Activated CD8-positive, alpha-beta memory T cell treated with anti-CD3 and anti-CD28 coated beads, Interleukin-2, amount 50 U/mL, for 1 hour (primary cell): ENCODE data around the gene RNF217.

Experiments
- DNase-seq: peaks from one replicate; pipeline ENCODE4 v3.0.0-alpha.2; 2020; ENCODE audit errors: extremely low read depth

Gene RNF217

DNA sequence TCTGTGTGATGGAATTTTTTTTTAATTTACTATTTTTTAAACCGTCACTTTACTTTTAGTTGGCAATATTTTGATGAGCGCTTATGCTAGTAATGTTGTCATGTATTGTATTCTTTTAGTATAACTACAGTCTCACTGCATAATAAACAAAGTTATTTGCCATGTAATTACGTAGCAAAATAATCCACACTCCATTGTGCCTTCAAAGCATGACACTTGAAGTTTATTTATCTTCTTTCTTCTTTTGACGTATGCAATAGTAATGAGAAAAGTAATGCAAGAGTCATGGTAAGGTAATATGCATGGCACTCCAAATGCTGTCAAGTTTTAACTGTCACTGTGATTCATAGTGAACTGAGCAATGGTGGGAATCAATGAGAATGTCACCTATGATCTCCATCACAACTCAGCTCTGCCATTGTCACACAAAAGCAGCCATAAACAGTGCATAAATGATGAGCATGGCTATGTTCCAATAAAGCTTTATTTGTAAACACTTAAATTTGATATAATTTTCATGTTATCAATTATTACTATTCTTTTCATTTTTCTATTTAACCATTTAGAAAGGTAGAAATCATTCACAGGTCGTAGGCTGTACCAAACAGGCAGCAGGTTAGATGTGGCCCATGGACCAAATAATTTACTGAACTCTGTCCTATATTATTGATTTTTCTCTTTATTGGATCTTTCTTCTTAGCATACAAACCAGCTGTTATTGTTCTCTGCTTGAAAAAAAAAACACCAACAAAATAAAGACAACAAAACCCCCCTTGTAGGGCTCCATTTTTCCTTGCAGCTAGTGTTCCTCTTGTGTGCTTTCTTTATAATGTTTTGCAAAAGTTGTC is 27.1 kb downstream of the RNF217 start:
- DNase-seq, result no peak

DNA sequence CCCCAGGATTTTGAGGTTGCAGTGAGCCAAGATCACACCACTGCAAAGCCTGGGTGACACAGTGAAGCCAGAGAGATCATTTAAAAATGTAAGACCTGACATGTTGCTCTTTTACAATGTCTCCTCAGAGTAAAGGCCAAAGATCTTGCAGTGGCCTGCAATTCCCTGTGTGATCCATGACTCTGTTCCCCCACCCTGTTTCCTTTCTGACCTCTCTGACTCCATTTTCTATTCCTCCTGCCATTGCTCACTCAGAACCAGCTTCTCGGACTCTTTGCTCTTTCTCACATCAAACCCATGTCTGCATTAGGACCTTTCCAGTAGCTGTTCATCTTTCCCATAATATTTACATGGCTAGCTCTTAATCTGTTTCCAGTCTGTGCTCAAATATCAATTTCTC is 28.8 kb downstream of the RNF217 start:
- DNase-seq, result no peak

DNA sequence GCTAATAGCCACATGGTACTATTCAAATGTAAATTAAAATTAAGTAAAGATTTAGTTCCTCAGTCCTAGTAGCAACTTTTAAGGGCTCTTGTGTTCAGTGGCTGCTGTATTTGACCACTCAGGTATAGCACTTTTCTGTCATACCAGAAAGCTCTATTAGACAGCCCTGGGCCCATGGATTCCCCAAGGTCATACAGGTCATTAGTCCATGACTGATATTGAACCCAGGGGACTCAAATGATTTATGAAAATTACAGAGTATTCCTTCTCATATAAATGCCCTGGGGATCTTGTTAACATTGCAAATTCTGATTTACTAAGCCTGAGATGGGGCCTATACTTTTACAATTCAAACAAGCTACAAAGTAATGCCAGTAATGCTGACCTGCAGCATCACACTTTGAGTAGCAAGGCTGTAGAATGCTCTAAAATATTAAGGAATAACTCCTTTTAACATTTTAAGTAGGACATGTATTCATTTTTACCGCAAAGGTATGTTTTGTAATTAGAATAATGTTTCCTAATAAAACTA is 29.6 kb downstream of the RNF217 start:
- DNase-seq, result no peak

DNA sequence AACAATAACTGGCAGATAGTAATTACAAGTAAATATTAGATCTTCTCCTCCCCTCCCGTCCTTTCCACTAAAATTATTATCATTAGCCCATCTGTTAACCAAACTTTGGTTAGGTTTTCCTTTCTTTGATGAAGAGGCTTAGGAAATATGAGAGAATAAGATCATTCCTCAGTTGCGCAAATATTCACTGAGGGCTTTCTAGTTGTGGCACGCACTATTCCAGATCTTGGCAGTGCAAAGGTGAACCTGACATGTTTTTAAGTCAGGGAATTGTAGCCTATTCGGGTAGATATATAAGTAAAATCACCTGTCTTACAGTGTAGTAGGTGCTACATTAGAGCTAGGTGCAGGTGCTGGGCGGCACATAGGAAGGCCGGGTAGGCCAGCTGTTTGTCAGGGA is 31.1 kb downstream of the RNF217 start:
- no peak for DNase-seq

DNA sequence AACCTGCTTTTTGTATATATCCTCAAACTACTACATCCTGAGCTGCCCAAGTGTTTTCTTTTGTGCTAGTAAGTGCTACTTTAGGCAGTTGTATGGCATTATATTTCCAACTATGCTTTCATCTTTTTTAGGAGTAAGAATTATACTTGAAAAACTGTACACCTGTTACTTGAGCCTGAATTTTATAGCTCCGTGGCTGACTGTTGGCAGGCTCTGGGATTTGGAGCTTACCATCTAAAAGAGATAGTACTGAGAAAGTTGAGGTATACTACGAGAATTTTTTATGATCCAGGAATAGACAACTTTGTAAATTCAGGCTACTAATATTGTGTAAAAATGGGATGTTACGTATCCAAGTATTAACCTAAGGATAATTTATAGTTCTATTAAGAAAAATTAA is 32.4 kb downstream of the RNF217 start:
- DNase-seq, result no peak

DNA sequence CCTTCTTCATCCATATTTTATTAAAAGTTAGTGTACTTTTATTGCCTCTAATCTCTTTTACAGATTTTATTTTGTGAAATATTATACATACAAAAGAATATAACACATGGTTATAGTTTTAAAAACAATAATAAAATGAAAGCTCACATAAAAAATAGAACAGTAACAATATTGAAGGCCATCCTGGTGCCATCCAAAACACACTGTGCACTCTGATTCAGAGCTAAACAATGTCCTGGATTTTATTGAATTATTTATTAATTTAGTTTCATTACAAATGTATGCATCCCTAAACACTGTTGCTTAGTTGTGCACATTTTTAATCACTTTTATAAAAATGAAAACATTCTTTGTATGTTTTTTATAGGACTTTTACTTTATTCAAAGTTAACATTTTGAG is 32.9 kb downstream of the RNF217 start:
- DNase-seq, result no peak

DNA sequence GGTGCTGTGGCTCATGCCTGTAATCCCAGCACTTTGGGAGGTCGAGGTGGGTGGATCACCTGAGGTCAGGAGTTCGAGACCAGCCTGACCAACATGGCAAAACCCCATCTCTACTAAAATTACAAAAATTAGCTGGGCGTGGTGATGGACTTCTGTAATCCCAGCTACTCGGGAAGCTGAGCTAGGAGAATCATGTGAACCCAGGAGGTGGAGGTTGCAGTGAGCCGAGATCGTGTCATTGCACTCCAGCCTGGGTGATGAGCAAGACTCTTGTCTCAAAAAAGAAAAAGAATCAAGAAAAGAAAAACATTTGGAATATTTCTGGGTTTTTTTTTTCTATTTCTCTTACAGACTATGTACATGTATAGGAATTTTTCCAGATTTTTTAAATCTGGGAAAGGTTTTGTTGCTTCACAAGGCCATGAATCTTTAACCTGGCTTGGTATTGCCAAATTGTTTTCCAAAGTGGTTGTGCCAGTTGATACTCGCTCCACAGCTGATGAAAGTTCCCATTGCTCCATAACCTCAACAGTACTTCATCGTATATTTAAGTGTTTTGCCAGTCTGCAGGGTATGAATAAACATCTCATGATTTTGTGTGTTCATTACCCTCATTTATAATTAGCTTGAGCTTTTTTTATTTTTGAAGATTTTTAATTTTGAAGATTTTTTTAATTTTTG is 33.5 kb downstream of the RNF217 start:
- DNase-seq, result no peak

DNA sequence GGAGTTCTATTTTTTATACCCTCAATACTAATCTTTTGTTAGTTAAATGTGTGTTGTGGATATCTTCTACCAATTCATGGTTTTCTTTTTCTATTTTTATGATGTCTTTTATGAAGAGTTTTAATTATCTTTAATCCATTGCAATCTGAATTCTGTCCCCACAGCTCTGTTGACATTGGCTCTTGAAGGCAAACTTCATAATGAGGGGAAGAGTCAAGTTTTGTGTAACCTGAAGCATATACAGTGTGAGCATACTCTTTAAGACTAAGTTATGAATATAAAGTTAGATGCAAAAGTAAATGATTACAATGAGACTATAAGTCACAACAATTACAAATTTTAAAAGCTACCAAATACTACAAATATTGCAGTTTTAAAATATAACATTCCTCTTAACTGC is 34.2 kb downstream of the RNF217 start:
- DNase-seq, result no peak

DNA sequence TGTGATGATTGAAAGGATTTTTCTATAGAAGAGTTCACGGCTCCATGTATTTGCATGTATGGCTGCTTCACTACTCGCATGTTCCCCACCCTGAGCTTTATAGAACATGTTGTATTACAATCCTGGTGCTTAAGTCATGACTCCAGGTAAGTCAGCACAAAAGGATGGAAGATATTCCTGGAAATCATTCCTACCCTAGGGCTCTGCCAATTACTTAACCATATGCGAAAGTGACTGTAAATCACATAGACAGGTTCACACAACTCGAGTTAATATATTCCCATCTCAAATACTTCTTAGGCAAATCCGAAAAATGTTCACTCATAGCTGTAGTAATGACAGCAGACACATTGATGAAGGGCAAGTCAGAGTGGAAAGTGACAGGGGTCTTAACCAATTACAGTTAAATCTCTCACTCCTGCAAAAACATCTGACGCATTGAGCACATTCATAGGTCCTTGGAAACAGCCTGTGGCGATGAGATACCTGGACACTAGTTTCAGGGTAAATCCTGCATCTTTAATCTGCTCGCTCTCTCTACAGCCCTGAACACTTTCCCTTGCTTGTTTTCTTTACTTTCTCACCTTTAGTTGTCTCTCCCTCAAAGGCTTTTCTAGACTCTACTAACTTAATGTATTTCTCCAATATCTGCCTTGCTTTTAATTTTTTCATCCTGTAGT is 35.1 kb downstream of the RNF217 start:
- DNase-seq, result no peak

DNA sequence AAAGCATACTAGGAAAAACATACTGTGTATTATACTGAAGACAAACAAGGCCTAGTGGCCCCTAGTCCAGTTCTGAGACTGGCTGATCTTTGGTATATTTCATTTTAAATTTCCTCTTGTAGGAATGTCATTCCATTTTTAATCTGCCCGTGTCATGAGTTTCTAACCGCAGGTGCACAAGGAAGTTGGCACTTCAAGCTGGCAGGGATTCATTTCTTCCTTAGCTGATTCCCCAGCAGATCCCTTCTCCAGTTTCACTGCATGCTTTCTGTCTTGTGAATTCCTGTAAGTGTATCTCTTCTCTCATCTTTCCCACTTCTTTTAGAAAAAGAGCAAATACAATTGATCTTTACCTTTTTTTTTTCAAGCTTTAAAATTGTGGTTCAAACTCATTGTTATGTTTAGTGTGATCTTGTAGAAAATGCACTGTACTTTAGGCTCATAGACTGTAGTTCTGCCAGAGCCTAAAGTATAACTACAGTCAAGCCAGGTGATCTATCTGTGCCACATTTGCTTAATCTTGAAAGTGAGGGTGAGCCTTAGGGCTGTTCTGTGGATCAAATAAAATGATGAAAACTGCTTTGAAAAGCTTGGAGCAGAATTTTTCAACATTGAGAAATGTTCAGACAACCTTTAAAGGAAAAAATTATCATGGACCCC is 37.0 kb downstream of the RNF217 start:
- no peak for DNase-seq

DNA sequence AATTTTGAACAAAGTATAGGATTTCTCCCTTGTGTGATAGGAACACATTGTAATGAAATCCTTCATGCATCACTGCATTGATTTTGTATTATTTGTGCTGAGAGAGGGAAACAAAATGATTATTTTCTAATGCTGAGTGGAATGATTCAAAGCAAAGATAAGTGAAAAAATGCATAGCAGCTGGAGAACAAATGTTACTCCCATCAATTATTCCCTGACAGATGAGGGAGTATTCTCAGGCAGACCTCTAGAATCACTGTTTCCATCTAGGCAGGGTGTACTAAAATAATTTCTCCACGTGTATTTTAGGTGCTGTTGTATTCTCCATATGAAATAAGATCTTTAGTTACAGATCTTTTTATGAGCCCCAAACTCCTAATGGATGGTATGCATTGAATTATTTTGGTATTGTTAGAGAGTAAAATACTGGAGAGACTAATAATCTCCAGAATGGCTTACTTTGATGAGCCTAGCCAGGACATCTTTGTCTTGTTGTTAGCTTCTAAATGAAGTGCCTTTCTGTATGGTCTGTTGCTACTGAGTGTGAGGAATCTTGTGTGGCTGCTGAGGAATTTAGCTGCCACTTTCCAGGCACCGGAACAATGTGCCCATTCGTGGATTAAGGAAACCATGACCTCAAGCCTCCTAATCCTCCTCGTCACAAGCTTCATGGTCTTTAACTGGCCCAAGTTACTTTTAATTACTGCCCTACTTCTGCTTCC is 39.6 kb downstream of the RNF217 start:
- no peak for DNase-seq

DNA sequence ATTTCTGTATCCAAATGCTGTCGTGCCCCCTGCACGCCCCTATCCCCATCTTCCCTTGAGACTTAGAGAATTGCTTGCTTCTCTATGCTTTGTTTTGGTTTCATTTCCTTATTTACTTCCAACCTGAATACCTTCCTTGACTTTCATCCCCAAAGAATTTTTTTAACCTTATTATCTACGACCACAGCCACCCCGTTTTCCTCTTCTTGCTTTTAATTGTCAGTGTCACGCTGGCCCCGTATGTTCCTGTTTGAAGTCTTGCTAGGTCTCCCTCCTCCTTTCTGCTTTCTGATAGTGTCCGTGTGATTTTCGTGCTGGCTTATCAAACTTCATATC is 40.1 kb downstream of the RNF217 start:
- DNase-seq, result no peak

DNA sequence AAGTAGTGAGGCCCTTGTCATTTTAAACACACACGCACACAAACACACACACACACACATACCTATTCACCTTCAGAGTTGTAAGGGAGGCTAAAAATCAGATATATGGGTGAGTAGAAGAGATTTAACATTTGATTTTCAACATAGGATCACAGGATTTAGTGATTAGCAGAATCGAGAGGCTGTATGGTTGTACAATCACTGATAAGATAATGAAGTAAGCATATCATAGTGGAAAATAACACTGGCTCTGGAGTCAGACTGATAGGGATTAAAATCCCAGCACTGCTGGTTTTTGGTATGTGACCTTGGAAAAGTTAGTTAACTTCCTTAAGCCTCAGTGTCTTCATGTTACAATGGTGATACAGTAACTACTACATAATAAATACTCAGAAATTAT is 40.8 kb downstream of the RNF217 start:
- DNase-seq, result no peak

DNA sequence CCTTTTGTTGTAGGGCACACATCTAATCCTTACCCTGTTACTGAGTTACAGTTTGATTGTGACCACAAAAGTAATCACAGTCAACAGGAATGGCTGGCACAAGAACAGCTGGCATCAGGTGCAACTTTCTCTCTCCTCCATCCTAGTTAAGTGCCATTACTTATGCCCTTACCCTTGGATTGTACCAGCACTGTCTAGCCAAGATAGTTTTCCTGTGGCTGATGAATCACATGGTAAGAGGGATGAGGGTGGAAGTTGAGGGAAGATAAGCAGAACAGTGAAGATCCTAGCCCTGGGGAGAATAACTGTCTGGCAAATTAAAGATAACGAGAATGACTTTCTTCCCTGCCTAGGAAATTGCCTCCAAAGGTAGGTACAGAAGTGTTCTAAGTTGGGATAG is 42.0 kb downstream of the RNF217 start:
- no peak for DNase-seq

DNA sequence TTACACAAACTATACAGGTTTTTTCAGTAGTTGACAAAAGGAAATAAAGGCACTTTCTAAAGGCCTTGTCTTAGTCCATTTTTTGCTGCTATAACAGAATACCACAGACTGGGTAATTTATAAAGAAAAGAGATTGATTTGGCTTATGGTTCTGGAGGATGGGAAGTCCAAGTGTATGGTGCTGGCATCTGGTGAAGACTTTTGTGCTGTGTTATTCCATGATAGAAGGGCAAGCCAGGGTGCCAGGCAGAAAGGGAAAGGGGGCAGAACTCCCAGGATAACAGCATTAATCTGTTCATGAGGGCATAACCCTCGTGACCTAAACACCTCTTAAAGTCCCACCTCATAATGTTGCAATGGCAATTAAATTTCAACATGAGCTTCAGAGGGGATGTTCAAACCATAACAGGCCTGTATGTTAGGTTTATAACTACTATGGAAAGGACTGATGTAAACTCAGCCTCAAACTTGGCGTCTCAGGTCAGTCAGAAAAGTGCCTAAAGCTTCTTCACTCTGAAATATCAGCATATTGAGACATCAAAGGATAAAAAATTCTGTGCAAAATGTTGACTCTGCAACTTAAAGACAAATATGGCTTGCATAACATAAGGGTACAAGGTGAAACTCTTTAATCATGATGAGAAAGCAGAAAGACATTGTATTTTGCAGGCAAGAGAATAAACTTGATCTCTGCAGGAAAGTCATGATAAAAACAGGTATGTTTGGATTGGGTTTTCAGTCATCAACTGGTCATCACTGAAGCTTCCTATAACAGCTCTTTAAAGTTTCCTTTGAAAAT is 42.8 kb downstream of the RNF217 start:
- DNase-seq, result no peak

DNA sequence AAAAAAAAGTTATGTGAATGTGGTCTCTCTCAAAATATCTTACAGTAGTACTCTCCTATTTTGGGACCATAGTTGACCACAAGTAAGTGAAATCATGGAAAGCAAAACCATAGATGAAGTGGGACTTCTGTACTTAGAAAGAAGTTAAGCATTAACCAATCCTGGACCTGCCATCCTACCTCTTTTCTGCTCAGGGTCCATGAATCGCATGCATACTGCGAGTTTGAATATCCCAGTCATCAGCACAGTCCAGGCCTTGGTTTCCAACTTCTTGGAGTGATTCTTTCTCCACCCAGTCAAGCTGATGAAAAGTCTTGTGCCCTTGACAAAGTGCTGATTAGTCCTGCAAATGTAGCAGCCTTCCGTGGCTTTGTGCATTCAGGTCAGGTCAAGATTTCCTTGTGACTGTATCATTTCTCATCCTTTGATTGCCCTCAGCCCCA is 46.0 kb downstream of the RNF217 start:
- no peak for DNase-seq

DNA sequence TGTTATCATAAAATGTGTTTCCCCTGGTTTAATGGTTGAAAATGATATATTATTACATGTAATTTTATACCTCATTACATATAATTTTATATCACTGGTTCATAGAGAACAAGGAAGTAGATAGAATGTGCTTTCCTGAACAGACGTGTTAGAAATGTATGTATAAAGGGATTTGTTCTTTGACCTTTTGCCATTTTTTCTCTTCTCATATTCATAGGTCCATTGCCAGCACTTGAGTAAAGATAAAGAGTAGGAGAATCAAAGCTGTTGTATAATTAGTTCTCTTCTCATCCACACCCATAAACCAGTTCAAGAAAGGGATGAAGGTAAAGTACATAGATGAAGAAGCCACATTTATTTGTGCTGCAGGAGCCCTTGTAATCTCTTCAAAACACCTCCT is 46.7 kb downstream of the RNF217 start:
- no peak for DNase-seq

DNA sequence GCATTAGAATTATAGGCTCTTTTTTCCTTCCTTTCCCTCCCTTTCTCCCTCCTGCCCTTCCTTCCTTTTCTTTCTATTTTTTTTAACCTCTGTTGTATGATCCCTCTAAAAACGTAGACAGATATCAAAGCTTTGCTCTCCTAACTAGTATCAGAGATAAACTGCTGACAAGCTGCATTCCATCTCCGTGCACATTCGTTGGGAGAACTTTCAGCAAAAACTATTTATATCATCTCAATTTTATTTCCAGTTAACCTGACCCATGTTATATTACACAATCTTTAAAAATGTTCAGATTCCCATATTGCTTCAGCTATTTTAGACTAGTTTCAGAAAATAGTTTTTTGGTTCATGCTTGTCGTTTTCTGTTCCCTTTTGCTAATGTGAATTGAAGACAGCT is 47.3 kb downstream of the RNF217 start:
- no peak for DNase-seq

DNA sequence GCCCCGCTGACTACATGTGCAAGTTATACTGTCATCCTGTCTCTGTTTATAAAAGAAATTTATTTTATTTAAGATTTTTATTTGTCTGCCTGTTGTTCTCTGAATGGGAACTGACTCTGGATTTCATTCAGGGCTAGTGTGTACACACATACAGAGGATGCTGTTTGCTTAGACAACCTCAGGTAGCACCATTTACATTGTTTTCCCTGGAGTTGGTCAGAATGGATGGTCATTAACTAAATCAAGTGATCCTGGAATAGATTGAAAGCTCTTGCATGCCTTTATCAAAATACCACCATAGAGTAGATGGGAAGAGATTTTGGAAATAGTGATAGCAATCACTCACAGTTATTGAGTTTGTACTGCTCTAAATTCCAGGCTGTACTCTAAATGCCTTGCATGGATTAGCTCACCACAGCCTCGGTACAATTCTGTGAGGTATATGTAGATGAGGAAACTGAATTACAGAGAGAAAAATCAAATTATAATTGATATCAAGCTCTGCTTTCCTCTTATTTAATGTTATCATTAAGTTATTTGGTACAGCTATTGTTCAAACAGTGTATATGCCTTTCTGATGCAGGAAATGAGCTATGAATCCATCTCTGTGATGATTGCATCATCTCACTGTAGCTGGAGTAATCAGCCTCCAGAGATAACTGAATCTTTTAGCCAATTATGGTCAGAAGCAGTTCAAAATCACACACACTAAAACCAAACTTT is 51.9 kb downstream of the RNF217 start:
- no peak for DNase-seq

DNA sequence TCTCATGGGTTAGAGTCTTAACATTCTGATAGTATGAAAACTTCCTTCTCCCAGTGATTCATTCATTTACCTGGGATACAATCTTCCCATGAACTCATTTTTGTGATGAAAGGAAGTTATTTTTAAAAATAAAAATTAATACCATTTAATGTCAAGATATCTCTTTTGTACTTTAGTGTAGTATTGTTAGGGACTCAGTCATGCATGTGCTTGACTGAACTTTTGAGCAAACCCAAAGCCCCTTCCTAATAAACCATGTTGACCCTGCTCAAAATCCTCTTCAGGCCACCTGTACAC is 52.4 kb downstream of the RNF217 start:
- DNase-seq, result no peak
